CD8-positive, alpha-beta memory T cell (primary cell): ENCODE results near the gene CHST15. TPM values are rescaled to one million over a fixed set of nuclear protein-coding genes. Genes with fewer than 3 reads are reported as not detected.
"Not testable (repeated sequence)": the region's sequence is repeated elsewhere in the genome, so short reads cannot be mapped to it uniquely, and the experiment has no call there.

Experiments
- CTCF ChIA-PET: fragments of 350-600 bp; sonication (Branson Sonifier 250); formaldehyde crosslinking; loops from one replicate; lab custom pipeline; 2021; ENCODE audit warnings: antibody characterized with exemption; lab: Charles Lee
- POLR2A ChIA-PET: fragments of 350-600 bp; sonication (Branson Sonifier 250); formaldehyde crosslinking; loops from one replicate; lab custom pipeline; 2021; ENCODE audit warnings: antibody characterized with exemption; lab: Charles Lee
- DNase-seq, 5 donors: peaks; one replicate each; pipeline versions ENCODE4 v3.0.0 to v3.0.0-alpha.2; 2020 to 2022; ENCODE audit warnings: mixed read lengths in 1 of 5
- H3K27ac ChIP-seq: one replicate; pipeline ENCODE4 v1.7.0; 2013; ENCODE audit warnings: low read depth, mild to moderate bottlenecking, low read length, moderate library complexity
- H3K27me3 ChIP-seq: 2 replicates; pipeline ENCODE4 v1.7.0; 2013; ENCODE audit warnings: low read length, mild to moderate bottlenecking; ENCODE audit not compliant: insufficient read depth, poor library complexity, severe bottlenecking
- H3K36me3 ChIP-seq: 2 replicates; pipeline ENCODE4 v1.7.0; 2013; ENCODE audit warnings: mild to moderate bottlenecking, low read length, moderate library complexity; ENCODE audit not compliant: insufficient read depth
- H3K4me1 ChIP-seq: 2 replicates; pipeline ENCODE4 v1.7.0; 2013; ENCODE audit warnings: mild to moderate bottlenecking, low read length, moderate library complexity; ENCODE audit not compliant: insufficient read depth
- H3K4me3 ChIP-seq: 2 replicates; pipeline ENCODE4 v1.7.0; 2013; ENCODE audit warnings: mild to moderate bottlenecking, low read length
- H3K9me3 ChIP-seq: 2 replicates; pipeline ENCODE4 v1.7.0; 2013; ENCODE audit warnings: mild to moderate bottlenecking, low read length
- H3K27ac Mint-ChIP-seq, 8 donors: one replicate each; pipeline ENCODE4 v1.8.0; 2020 to 2021; ENCODE audit warnings: mixed read lengths in 8 of 8, mild to moderate bottlenecking in 6 of 8, inconsistent platforms in 3 of 8, moderate library complexity in 3 of 8
- H3K27me3 Mint-ChIP-seq, 2 donors: one replicate each; pipeline ENCODE4 v1.8.0; 2020 to 2021; ENCODE audit warnings: mixed read lengths in 2 of 2, mild to moderate bottlenecking in 1 of 2, moderate library complexity in 1 of 2
- H3K36me3 Mint-ChIP-seq, 3 donors: one replicate each; pipeline ENCODE4 v1.8.0; 2020 to 2021; ENCODE audit warnings: mixed read lengths in 3 of 3, inconsistent platforms in 1 of 3, mild to moderate bottlenecking in 1 of 3
- H3K4me1 Mint-ChIP-seq, 3 donors: one replicate each; pipeline ENCODE4 v1.8.0; 2020 to 2021; ENCODE audit warnings: mixed read lengths in 3 of 3, inconsistent platforms in 1 of 3, mild to moderate bottlenecking in 1 of 3
- H3K4me3 Mint-ChIP-seq, 7 donors: one replicate each; pipeline ENCODE4 v1.8.0; 2020 to 2021; ENCODE audit warnings: mixed read lengths in 7 of 7, mild to moderate bottlenecking in 6 of 7, moderate library complexity in 4 of 7, inconsistent platforms in 2 of 7
- H3K9me3 Mint-ChIP-seq, 5 donors: one replicate each; pipeline ENCODE4 v1.8.0; 2020 to 2022; ENCODE audit warnings: mixed read lengths in 5 of 5, mild to moderate bottlenecking in 3 of 5, moderate library complexity in 2 of 5, inconsistent platforms in 1 of 5
- polyA plus RNA-seq: library from polyadenylated mRNA; unstranded; fragments of 300-500 nt; fragmentation: Illumina TruSeq; gene quantifications from one replicate; pipeline ENCODE4 v1.2.3, GENCODE V29; 2021
- total RNA-seq, 2 experiments: library from RNA; stranded (reverse); gene quantifications; one replicate each; pipeline ENCODE4 v1.2.3, GENCODE V29; 2021

Gene CHST15
- total and polyA plus RNA-seq, 3 experiments from 2014 or later: 0.18 to 0.24 TPM; not detected in 1

DNA sequence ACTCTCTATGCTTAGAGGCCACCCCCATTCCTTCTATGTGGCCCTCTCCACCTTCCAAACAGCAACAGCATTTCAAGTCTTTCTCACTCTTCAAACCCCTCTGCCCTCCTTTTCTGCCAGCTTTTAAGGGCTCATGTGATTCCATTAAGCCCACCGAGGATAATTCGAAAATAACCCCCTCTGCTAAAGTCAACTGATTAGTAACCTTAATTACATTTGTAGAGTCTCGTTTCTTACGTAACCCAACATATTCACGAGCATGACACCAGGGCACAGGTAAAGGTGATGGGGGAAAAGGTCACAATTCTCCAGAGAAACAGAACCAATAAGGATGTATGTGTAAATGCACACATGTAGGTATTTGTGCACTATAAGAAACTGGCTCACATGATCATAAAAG is 6.7 kb upstream of the CHST15 start:
- H3K27me3 ChIP-seq: no peaks in the 10 kb centered on the region
- no peaks in the 10 kb centered on the region for H3K36me3 Mint-ChIP-seq
- POLR2A ChIA-PET: no interaction called here

DNA sequence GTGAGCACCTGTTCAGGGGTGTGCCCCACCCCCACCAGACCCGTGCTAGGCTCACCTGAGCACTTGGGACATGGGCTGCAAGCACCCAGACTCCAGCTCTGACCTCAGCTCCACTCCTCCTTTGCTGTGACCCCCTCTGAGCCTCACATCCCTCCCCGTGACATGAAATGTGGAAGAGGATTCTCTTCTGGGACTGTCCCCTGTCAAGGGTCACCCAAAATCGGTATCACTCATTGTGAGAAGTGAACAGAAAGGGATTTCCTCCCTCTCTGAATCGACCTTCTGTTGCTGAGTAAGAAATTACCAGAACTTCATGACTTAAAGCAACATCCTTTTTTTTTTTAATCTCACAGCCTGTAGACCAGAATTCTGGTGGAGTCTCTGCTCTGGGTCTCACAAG is 6.2 kb upstream of the CHST15 start:
- no peak overlapping the region for H3K27ac Mint-ChIP-seq

More for the DNA sequence above, 6.7 kb upstream of the CHST15 start:
- no peak overlapping the region for H3K4me3 Mint-ChIP-seq
- H3K4me1 Mint-ChIP-seq: no peaks in the 10 kb centered on the region
- no peaks in the 10 kb centered on the region for H3K4me1 ChIP-seq
- H3K9me3 Mint-ChIP-seq: peaks cover 0 to 6% (median 3%) of the 10 kb centered on the region in 5 donors
- no peak overlapping the region for H3K27ac Mint-ChIP-seq
- no peaks in the 10 kb centered on the region for H3K9me3 ChIP-seq
- DNase-seq: no peak
- H3K27ac ChIP-seq: no peak overlapping the region
- CTCF ChIA-PET: no interaction called here
- H3K27me3 Mint-ChIP-seq: peaks cover 14 to 27% of the 10 kb centered on the region in 2 donors
- no peak overlapping the region for H3K4me3 ChIP-seq
- no peaks in the 10 kb centered on the region for H3K36me3 ChIP-seq

DNA sequence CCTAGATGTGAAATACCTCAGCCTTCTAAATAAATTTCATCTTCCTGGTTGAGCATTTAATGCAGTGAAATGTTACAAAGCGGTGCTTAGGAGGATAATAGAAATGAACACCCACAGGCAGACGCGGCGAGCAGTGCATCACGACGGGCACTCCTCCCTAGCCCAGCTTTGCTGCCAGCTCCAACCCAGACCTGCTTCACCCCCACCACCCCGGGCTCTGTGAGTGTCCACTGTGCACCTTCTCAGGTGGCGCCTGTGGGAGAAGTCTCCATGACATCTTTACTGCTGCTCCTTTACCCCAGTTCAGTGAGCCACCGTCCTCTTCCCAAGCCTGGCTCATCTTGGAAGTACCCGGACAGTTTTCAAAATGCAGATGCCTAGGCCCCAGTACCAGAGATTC is 5.2 kb upstream of the CHST15 start:
- no peak overlapping the region for H3K4me3 Mint-ChIP-seq
- H3K27me3 Mint-ChIP-seq: peaks cover 22 to 34% of the 10 kb centered on the region in 2 donors

More for the DNA sequence above, 6.2 kb upstream of the CHST15 start:
- H3K9me3 ChIP-seq: no peaks in the 10 kb centered on the region
- no peak overlapping the region for H3K4me3 ChIP-seq
- no peaks in the 10 kb centered on the region for H3K27me3 ChIP-seq
- H3K36me3 ChIP-seq: no peaks in the 10 kb centered on the region
- no peak for DNase-seq
- no peak overlapping the region for H3K27ac ChIP-seq
- H3K36me3 Mint-ChIP-seq: no peaks in the 10 kb centered on the region
- H3K4me1 Mint-ChIP-seq: peaks cover 0 to under 1% (median 0%) of the 10 kb centered on the region in 3 donors
- peaks cover 0 to 6% (median 2%) of the 10 kb centered on the region in 5 donors for H3K9me3 Mint-ChIP-seq
- ChIA-PET POLR2A (no interaction called here), CTCF (no interaction called here)
- H3K4me3 Mint-ChIP-seq: no peak overlapping the region
- H3K4me1 ChIP-seq: no peaks in the 10 kb centered on the region
- H3K27me3 Mint-ChIP-seq: peaks cover 15 to 29% of the 10 kb centered on the region in 2 donors

DNA sequence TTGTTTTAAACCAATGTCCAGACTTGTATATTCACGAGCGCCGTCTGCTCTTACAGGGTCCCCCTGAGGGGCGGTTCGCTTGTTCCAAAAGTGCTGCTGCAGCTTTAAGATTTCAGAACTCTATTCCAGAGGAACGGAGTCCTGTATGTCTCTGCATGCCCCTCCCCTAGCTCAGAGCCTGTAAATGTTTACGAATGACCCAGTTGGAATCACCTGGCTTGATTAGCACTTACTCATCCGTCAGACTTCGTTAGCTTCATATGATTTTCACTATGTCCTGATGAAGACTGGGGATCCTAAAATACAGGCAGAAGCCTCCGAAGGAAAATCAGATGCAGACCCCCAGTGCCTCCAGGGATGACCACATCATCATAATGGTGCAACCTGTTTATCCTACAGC is 4.5 kb upstream of the CHST15 start:
- no peaks in the 10 kb centered on the region for H3K9me3 ChIP-seq
- H3K36me3 ChIP-seq: no peaks in the 10 kb centered on the region
- H3K27me3 ChIP-seq: no peaks in the 10 kb centered on the region
- POLR2A ChIA-PET: no interaction called here
- no peaks in the 10 kb centered on the region for H3K36me3 Mint-ChIP-seq
- peaks cover 25 to 34% of the 10 kb centered on the region in 2 donors for H3K27me3 Mint-ChIP-seq
- no peaks in the 10 kb centered on the region for H3K4me1 ChIP-seq
- DNase-seq: no peak
- CTCF ChIA-PET: no interaction called here
- H3K4me1 Mint-ChIP-seq: peaks cover 0 to 4% (median 0%) of the 10 kb centered on the region in 3 donors
- no peak overlapping the region for H3K27ac ChIP-seq
- H3K9me3 Mint-ChIP-seq: peaks cover 0 to 6% (median 0%) of the 10 kb centered on the region in 5 donors
- no peak overlapping the region for H3K4me3 Mint-ChIP-seq
- no peak overlapping the region for H3K4me3 ChIP-seq
- no peak overlapping the region for H3K27ac Mint-ChIP-seq

More for the DNA sequence above, 5.2 kb upstream of the CHST15 start:
- Histone ChIP-seq H3K27me3 (no peaks in the 10 kb centered on the region), H3K27ac (no peak overlapping the region), H3K4me3 (no peak overlapping the region), H3K36me3 (no peaks in the 10 kb centered on the region), H3K9me3 (no peaks in the 10 kb centered on the region), H3K4me1 (no peaks in the 10 kb centered on the region)
- no peaks in the 10 kb centered on the region for H3K36me3 Mint-ChIP-seq
- H3K27ac Mint-ChIP-seq: no peak overlapping the region
- POLR2A ChIA-PET: no interaction called here
- no peak for DNase-seq
- H3K9me3 Mint-ChIP-seq: peaks cover 0 to 6% (median 0%) of the 10 kb centered on the region in 5 donors
- CTCF ChIA-PET: no interaction called here
- H3K4me1 Mint-ChIP-seq: peaks cover 0 to 4% (median 0%) of the 10 kb centered on the region in 3 donors

DNA sequence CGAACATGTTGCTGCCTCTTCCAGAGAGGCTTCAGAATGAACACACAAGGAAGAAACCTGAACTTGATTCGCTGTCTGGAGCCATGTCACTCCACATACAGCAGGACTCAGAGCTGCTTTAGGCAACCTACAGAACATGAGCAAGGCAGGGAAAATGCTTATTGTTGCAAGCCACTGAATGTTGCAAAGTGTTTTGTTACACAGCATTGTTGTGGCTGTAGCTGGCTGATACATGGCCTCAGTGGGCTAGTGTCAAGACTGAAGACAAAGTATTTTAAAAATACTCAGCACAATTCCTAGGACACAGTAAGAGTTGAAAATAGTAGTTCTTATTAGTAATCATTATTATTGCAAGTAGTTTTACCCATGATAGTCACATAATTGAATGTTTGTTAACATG is 3.1 kb upstream of the CHST15 start:
- ChIA-PET POLR2A (no interaction called here), CTCF (no interaction called here)
- no peaks in the 10 kb centered on the region for H3K9me3 ChIP-seq
- no peak for DNase-seq
- H3K4me1 ChIP-seq: no peaks in the 10 kb centered on the region
- H3K4me3 ChIP-seq: no peak overlapping the region
- no peak overlapping the region for H3K27ac Mint-ChIP-seq
- H3K27me3 Mint-ChIP-seq: peaks cover 25 to 34% of the 10 kb centered on the region in 2 donors
- no peaks in the 10 kb centered on the region for H3K36me3 ChIP-seq
- peaks cover 0 to 6% (median 0%) of the 10 kb centered on the region in 5 donors for H3K9me3 Mint-ChIP-seq
- H3K36me3 Mint-ChIP-seq: no peaks in the 10 kb centered on the region
- H3K27me3 ChIP-seq: no peaks in the 10 kb centered on the region
- H3K4me3 Mint-ChIP-seq: no peak overlapping the region
- H3K27ac ChIP-seq: no peak overlapping the region
- peaks cover 0 to 4% (median 0%) of the 10 kb centered on the region in 3 donors for H3K4me1 Mint-ChIP-seq

DNA sequence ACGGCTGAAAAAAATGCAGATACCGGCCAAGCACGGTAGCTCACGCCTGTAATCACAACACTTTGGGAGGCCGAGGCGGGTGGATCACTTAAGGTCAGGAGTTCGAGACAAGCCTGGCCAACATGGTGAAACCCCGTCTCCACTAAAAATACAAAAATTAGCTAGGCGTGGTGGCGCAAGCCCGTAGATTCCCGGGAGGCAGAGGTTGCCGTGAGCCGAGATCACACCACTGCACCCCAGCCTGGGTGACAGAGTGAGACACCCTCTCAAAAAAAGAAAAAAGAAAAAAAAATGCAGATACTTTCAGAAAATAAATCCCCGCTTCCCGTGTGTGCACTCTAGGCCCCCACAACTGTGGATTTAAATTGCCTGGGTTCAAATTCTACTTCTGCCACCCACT is 2.4 kb upstream of the CHST15 start:
- CTCF ChIA-PET, H3K9me3 Mint-ChIP-seq: not testable (repeated sequence)

DNA sequence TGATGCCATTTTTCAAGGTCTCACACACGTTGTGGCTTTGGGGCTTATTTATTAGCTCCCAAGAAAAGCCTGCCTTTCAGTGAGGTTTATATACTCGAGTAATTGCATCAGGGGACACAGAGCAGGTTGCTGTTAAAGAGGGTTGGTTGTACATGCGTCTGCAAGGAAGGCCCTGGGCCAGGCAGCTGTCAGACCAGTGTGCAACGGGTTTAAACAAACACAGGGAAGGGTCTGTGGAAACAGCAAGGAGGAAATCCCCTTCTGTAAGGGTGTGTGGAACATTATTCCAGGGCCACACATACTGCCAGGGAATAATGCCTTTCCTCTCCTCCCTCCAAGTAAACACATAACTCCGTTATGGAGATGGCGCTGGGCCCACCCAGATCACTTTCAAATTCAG is 1.7 kb upstream of the CHST15 start:
- Mint-ChIP-seq H3K4me1 (peaks cover 1 to 9% (median 5%) of the 10 kb centered on the region in 3 donors), H3K36me3 (peaks cover 0 to 1% (median 0%) of the 10 kb centered on the region in 3 donors), H3K4me3 (no peak overlapping the region), H3K9me3 (peaks cover 0 to 3% (median 1%) of the 10 kb centered on the region in 5 donors), H3K27me3 (peaks cover 34 to 45% of the 10 kb centered on the region in 2 donors), H3K27ac (no peak overlapping the region)
- no peak overlapping the region for H3K27ac ChIP-seq
- DNase-seq: no peak
- no peak overlapping the region for H3K4me3 ChIP-seq
- H3K27me3 ChIP-seq: no peaks in the 10 kb centered on the region
- H3K4me1 ChIP-seq: no peaks in the 10 kb centered on the region
- H3K9me3 ChIP-seq: no peaks in the 10 kb centered on the region
- H3K36me3 ChIP-seq: no peaks in the 10 kb centered on the region
- POLR2A ChIA-PET: no interaction called here
- CTCF ChIA-PET: no interaction called here

More for the DNA sequence above, 2.4 kb upstream of the CHST15 start:
- H3K36me3 ChIP-seq, H3K4me3 ChIP-seq, H3K36me3 Mint-ChIP-seq, H3K27me3 ChIP-seq, H3K4me3 Mint-ChIP-seq, H3K27ac Mint-ChIP-seq, H3K27ac ChIP-seq, H3K4me1 ChIP-seq, POLR2A ChIA-PET, DNase-seq, H3K9me3 ChIP-seq, H3K4me1 Mint-ChIP-seq: not testable (repeated sequence)
- peaks cover 28 to 40% of the 10 kb centered on the region in 2 donors for H3K27me3 Mint-ChIP-seq

DNA sequence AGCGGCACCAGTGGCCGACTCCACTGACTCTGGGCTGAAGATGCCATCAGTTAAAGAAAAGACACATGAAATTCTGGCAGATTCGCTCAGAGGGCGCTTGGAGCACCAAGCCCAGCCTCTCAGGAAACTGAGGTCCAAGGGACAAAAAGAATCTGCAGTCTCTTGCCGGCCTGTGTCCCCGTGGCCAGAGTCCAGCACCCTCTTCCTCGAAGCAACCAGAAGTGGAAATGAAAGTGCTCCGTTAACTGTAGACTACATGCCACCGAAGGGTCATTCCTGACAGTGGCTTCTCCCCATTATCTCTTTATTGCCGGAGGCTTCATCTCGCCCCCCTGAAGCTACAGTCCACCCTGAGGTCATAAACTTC is 1.0 kb upstream of the CHST15 start:
- no peak overlapping the region for H3K27ac ChIP-seq

More for the DNA sequence above, 1.0 kb upstream of the CHST15 start:
- Histone ChIP-seq H3K27me3 (no peaks in the 10 kb centered on the region), H3K4me1 (no peaks in the 10 kb centered on the region), H3K4me3 (no peak overlapping the region), H3K36me3 (no peaks in the 10 kb centered on the region), H3K9me3 (no peaks in the 10 kb centered on the region)
- peaks cover 36 to 50% of the 10 kb centered on the region in 2 donors for H3K27me3 Mint-ChIP-seq
- H3K27ac Mint-ChIP-seq: no peak overlapping the region
- no peak for DNase-seq
- H3K36me3 Mint-ChIP-seq: peaks cover 0 to 1% (median 0%) of the 10 kb centered on the region in 3 donors
- ChIA-PET CTCF (no interaction called here), POLR2A (no interaction called here)
- H3K4me3 Mint-ChIP-seq: peak overlapping the region in 1 of 7 donors; percentile 13
- H3K9me3 Mint-ChIP-seq: peaks cover 0 to 1% (median 0%) of the 10 kb centered on the region in 5 donors
- H3K4me1 Mint-ChIP-seq: peaks cover 1 to 9% (median 5%) of the 10 kb centered on the region in 3 donors
